Endothelial cell of umbilical vein (primary cell): ENCODE results near the gene CARMIL1. TPM values are rescaled to one million over a fixed set of nuclear protein-coding genes. Genes with fewer than 3 reads are reported as not detected.
A peak's percentile ranks its signal among the peaks of the same experiment; 100 is the strongest.

Source experiments
- BruUV-seq: library from RNA; stranded (reverse); fragments of 400-500 nt; replicated peaks from 2 replicates; lab custom pipeline; 2021; lab: Mats Ljungman, UMichigan
- CTCF ChIA-PET: fragments of 300-600, 350-600 bp; sonication (Branson Sonifier 250); formaldehyde crosslinking; loops from one replicate; lab custom pipeline; 2021; ENCODE audit warnings: antibody characterized with exemption, inconsistent platforms; lab: Charles Lee
- POLR2A ChIA-PET: fragments of 300-600, 350-600 bp; sonication (Branson Sonifier 250); formaldehyde crosslinking; loops from one replicate; lab custom pipeline; 2021; ENCODE audit warnings: antibody characterized with exemption, inconsistent platforms; lab: Charles Lee
- DNase-seq: peaks from one replicate; pipeline ENCODE4 v3.0.0-alpha.2; 2011; ENCODE audit warnings: low read depth, low spot score
- FAIRE-seq: peaks from 2 replicates; lab custom pipeline; 2011; peaks lifted over from hg19 to GRCh38; lab: Jason Lieb, UNC
- H2AFZ ChIP-seq: 2 replicates; pipeline ENCODE4 v1.6.0; 2012; ENCODE audit warnings: low read depth, low read length, control low read depth, inconsistent platforms
- H3K27ac ChIP-seq: 2 replicates; pipeline ENCODE4 v1.5.1; 2011; ENCODE audit warnings: low read depth, mild to moderate bottlenecking, control low read depth, low read length, moderate library complexity; ENCODE audit not compliant: insufficient read depth
- H3K27me3 ChIP-seq, 2 experiments: 2 replicates each; pipeline versions ENCODE4 v1.6.0 to v1.6.1; 2011; ENCODE audit warnings: low read length in 2 of 2, mixed read lengths in 1 of 2; ENCODE audit not compliant: control insufficient read depth in 2 of 2, insufficient read depth in 2 of 2
- H3K36me3 ChIP-seq, 2 experiments: 2 replicates in 1 of 2; 3 replicates in 1 of 2; pipeline ENCODE4 v1.5.1; 2011; ENCODE audit warnings: low read length in 2 of 2, mild to moderate bottlenecking in 1 of 2, moderate library complexity in 1 of 2; ENCODE audit not compliant: control insufficient read depth in 2 of 2, insufficient read depth in 2 of 2; ENCODE audit errors: extremely low read depth in 1 of 2
- H3K4me1 ChIP-seq: 3 replicates; pipeline ENCODE4 v1.5.1; 2011; ENCODE audit warnings: mild to moderate bottlenecking, low read length; ENCODE audit not compliant: control insufficient read depth, insufficient read depth; ENCODE audit errors: extremely low read depth
- H3K4me2 ChIP-seq: 2 replicates; pipeline ENCODE4 v1.6.1; 2011; ENCODE audit warnings: low read length, control low read depth, mixed read lengths; ENCODE audit not compliant: insufficient read depth
- H3K4me3 ChIP-seq, 3 experiments: fragments of 200-600 bp in 1 of 3; sonication (generic), shearing (Covaris generic) in 1 of 3; replicated peaks in 1 of 3; 2 replicates each; pipeline ENCODE4 v1.5.1; 2011 to 2016; ENCODE audit warnings: control low read depth in 3 of 3, low read length in 3 of 3, mild to moderate bottlenecking in 2 of 3, inconsistent platforms in 1 of 3, low read depth in 1 of 3, moderate library complexity in 1 of 3; ENCODE audit not compliant: insufficient read depth in 1 of 3
- H3K79me2 ChIP-seq: 2 replicates; pipeline ENCODE4 v1.6.0; 2012; ENCODE audit warnings: low read length, inconsistent platforms; ENCODE audit not compliant: control insufficient read depth, insufficient read depth
- H3K9ac ChIP-seq: replicated peaks from 2 replicates; pipeline ENCODE3; 2011; ENCODE audit warnings: low read length, control low read depth; ENCODE audit not compliant: insufficient read depth; ENCODE audit errors: extremely low read depth
- H3K9me1 ChIP-seq: replicated peaks from 3 replicates; pipeline ENCODE4 v1.6.0; 2011; ENCODE audit warnings: mild to moderate bottlenecking, low read length; ENCODE audit not compliant: control insufficient read depth, insufficient read depth; ENCODE audit errors: extremely low read depth
- H3K9me3 ChIP-seq: replicated peaks from 2 replicates; pipeline ENCODE4 v1.5.1; 2012; ENCODE audit warnings: low read length, inconsistent platforms; ENCODE audit not compliant: control insufficient read depth, insufficient read depth
- H4K20me1 ChIP-seq: replicated peaks from 2 replicates; pipeline ENCODE3; 2011; ENCODE audit warnings: mild to moderate bottlenecking, low read length; ENCODE audit not compliant: control insufficient read depth, insufficient read depth; ENCODE audit errors: extremely low read depth
- FOS ChIP-seq: IDR thresholded peaks from 2 replicates; pipeline ENCODE4 v1.6.1; 2011; ENCODE audit warnings: mild to moderate bottlenecking, low read length, moderate library complexity, borderline replicate concordance; ENCODE audit not compliant: insufficient read depth
- GATA2 ChIP-seq: IDR thresholded peaks from 2 replicates; pipeline ENCODE4 v1.7.0; 2011; ENCODE audit warnings: low read depth, mild to moderate bottlenecking, moderate library complexity, mixed read lengths, low read length; ENCODE audit not compliant: insufficient read length, insufficient read depth
- MYC ChIP-seq: IDR thresholded peaks from one replicate; pipeline ENCODE4 v1.6.1; 2011; ENCODE audit warnings: mild to moderate bottlenecking, low read depth, low read length
- POLR2A ChIP-seq: IDR thresholded peaks from 2 replicates; pipeline ENCODE4 v1.6.1; 2012; ENCODE audit warnings: low read depth, mild to moderate bottlenecking, control low read depth, low read length
- POLR2AphosphoS5 ChIP-seq: IDR thresholded peaks from 2 replicates; pipeline ENCODE4 v1.6.1; 2012; ENCODE audit warnings: low read depth, mild to moderate bottlenecking, control low read depth, low read length, moderate library complexity; ENCODE audit not compliant: insufficient read depth
- dilution Hi-C: fragments of 300-500 bp; cut with MboI; formaldehyde crosslinking; loops from one replicate; pipeline ENCODE4 v1.15.0; 2019; ENCODE audit warnings: low sequenced_read_pairs; ENCODE audit not compliant: extremely low pct_ligation_motif_present
- intact Hi-C: fragments of 100-400 bp; cut with micrococcal nuclease; formaldehyde crosslinking; loops from one replicate; pipeline ENCODE4 v1.10.0; 2022
- polyA plus RNA-seq, 4 experiments: library from polyadenylated mRNA; depleted of rRNA in 3 of 4; stranded (reverse) in 3 of 4; unstranded in 1 of 4; fragments of >200 nt; gene quantifications; 2 replicates each; pipeline versions ENCODE4 v1.2.1 to v1.2.3, GENCODE V29; 2011 to 2012; ENCODE audit warnings: missing spikeins in 1 of 4
- total RNA-seq: library from RNA; stranded (reverse); gene quantifications from 2 replicates; pipeline ENCODE4 v1.2.3, GENCODE V29; 2021

Gene CARMIL1
- total and polyA plus RNA-seq, 2 donors (not counting 3 experiments of a cell fraction or from before 2014, with no cell fraction given): 1.3 to 8.7 TPM

- intact Hi-C loops (no loop called here), dilution Hi-C loops (no loop called here)
Measured at GRCh38 chr6:25660512-25660911, 381.3 kb downstream of the CARMIL1 start.

GRCh38 chr6:25661129-25661779, 382.1 kb downstream of the CARMIL1 start:
- H3K27me3 ChIP-seq: peaks cover 2 to 3% of the 10 kb centered on the region in 2 experiments
- H3K79me2 ChIP-seq: no peaks in the 10 kb centered on the region
- no peak overlapping the region for H3K4me3 ChIP-seq
- FAIRE-seq: no peak
- ChIA-PET POLR2A (no interaction called here), CTCF (no interaction called here)
- H3K9me3 ChIP-seq: no peaks in the 10 kb centered on the region
- H3K4me1 ChIP-seq: peaks cover 3% of the 10 kb centered on the region
- no peak overlapping the region for H3K9ac ChIP-seq
- BruUV-seq: no TSS peak
- intact Hi-C loops (no loop called here), dilution Hi-C loops (no loop called here)
- H4K20me1 ChIP-seq: no peaks in the 10 kb centered on the region
- H3K9me1 ChIP-seq: no peaks in the 10 kb centered on the region
- TF ChIP-seq GATA2: no peak
- TF ChIP-seq POLR2A: no peak
- TF ChIP-seq POLR2AphosphoS5: no peak
- H2AFZ ChIP-seq: no peak overlapping the region
- H3K27ac ChIP-seq: no peak overlapping the region
- no peaks in the 10 kb centered on the region for H3K36me3 ChIP-seq
- no peak overlapping the region for H3K4me2 ChIP-seq
- DNase-seq: no peak

More at GRCh38 chr6:25660512-25660911, 381.3 kb downstream of the CARMIL1 start:
- no peaks in the 10 kb centered on the region for H3K36me3 ChIP-seq
- FAIRE-seq: peak; percentile 61
- H3K9me3 ChIP-seq: no peaks in the 10 kb centered on the region
- H3K27ac ChIP-seq: no peak overlapping the region
- peaks cover 2 to 3% of the 10 kb centered on the region in 2 experiments for H3K27me3 ChIP-seq
- H3K79me2 ChIP-seq: no peaks in the 10 kb centered on the region
- no TSS peak for BruUV-seq
- no peak overlapping the region for H3K4me2 ChIP-seq
- H3K9ac ChIP-seq: no peak overlapping the region
- CTCF ChIA-PET: interaction anchor here (0.8 kb wide), 1 partner anchor 59 kb away, joined by 3 read pairs; no protein-coding TSS in a partner anchor
- no peaks in the 10 kb centered on the region for H4K20me1 ChIP-seq
- H3K4me1 ChIP-seq: peaks cover 3% of the 10 kb centered on the region
- H3K4me3 ChIP-seq: no peak overlapping the region
- H3K9me1 ChIP-seq: no peaks in the 10 kb centered on the region
- peak; percentile 8 for DNase-seq
- TF ChIP-seq POLR2AphosphoS5: no peak
- TF ChIP-seq FOS: peak; percentile 82
- TF ChIP-seq MYC: no peak
- POLR2A ChIA-PET: no interaction called here
- H2AFZ ChIP-seq: no peak overlapping the region
